MM.1S (cell line): ENCODE data around the gene NBEA.

ENCODE experiments used
- DNase-seq: peaks from one replicate; pipeline ENCODE4 v3.0.0-alpha.2; 2015
- H2AFZ ChIP-seq: fragments of 300-600 bp; sonication (generic); 2 replicates; pipeline ENCODE4 v1.6.0; 2016; ENCODE audit warnings: antibody characterized with exemption, low read length
- H3F3A ChIP-seq: fragments of 300-600 bp; sonication (generic); 2 replicates; pipeline ENCODE4 v1.6.1; 2016; ENCODE audit warnings: mild to moderate bottlenecking, antibody characterized with exemption, low read length, moderate library complexity, mixed read lengths; ENCODE audit not compliant: insufficient read depth
- H3K27ac ChIP-seq: fragments of 300-600 bp; sonication (generic); 2 replicates; pipeline ENCODE4 v1.5.1; 2016; ENCODE audit warnings: mild to moderate bottlenecking, low read length
- H3K27me3 ChIP-seq: fragments of 300-600 bp; sonication (generic); replicated peaks from 2 replicates; pipeline ENCODE4 v1.6.0; 2016; ENCODE audit warnings: low read length; ENCODE audit not compliant: insufficient read depth
- H3K36me3 ChIP-seq: fragments of 300-600 bp; sonication (generic); replicated peaks from 2 replicates; pipeline ENCODE4 v1.6.1; 2016; ENCODE audit warnings: mild to moderate bottlenecking, low read length, mixed read lengths; ENCODE audit not compliant: insufficient read depth
- H3K4me1 ChIP-seq: fragments of 300-600 bp; sonication (generic); 2 replicates; pipeline ENCODE4 v1.6.1; 2016; ENCODE audit warnings: low read length, mixed read lengths
- H3K4me2 ChIP-seq: fragments of 300-600 bp; sonication (generic); 2 replicates; pipeline ENCODE4 v1.6.0; 2016; ENCODE audit warnings: low read depth, low read length
- H3K4me3 ChIP-seq: fragments of 300-600 bp; sonication (generic); 2 replicates; pipeline ENCODE4 v1.5.1; 2016; ENCODE audit warnings: low read length, mixed read lengths
- H3K79me2 ChIP-seq: fragments of 300-600 bp; sonication (generic); 2 replicates; pipeline ENCODE4 v1.6.1; 2016; ENCODE audit warnings: mixed run types, low read length, mixed read lengths
- H3K9ac ChIP-seq: fragments of 300-600 bp; sonication (generic); 2 replicates; pipeline ENCODE4 v1.6.1; 2016; ENCODE audit warnings: low read length, mixed read lengths
- H3K9me2 ChIP-seq: fragments of 300-600 bp; sonication (generic); replicated peaks from 2 replicates; pipeline ENCODE4 v1.6.1; 2016; ENCODE audit warnings: mild to moderate bottlenecking, low read length, mixed read lengths; ENCODE audit not compliant: insufficient read depth
- H3K9me3 ChIP-seq: fragments of 300-600 bp; sonication (generic); replicated peaks from 2 replicates; pipeline ENCODE4 v1.6.1; 2016; ENCODE audit warnings: mild to moderate bottlenecking, low read length, mixed read lengths; ENCODE audit not compliant: insufficient read depth
- H4K20me1 ChIP-seq: fragments of 300-600 bp; sonication (generic); 2 replicates; pipeline ENCODE4 v1.6.1; 2016; ENCODE audit warnings: mild to moderate bottlenecking, low read length, moderate library complexity, mixed read lengths; ENCODE audit not compliant: insufficient read depth
- CTCF ChIP-seq: fragments of 300-600 bp; sonication (generic); IDR thresholded peaks from 2 replicates; pipeline ENCODE4 v1.5.1; 2016; ENCODE audit warnings: antibody characterized with exemption, low read length, mixed read lengths
- EZH2 ChIP-seq: fragments of 300-600 bp; sonication (generic); optimal IDR thresholded peaks from 2 replicates; pipeline ENCODE3; 2017; ENCODE audit warnings: low read depth, mild to moderate bottlenecking, antibody characterized with exemption, low read length, mixed read lengths
- EZH2phosphoT487 ChIP-seq: fragments of 300-600 bp; sonication (generic); IDR thresholded peaks from 2 replicates; pipeline ENCODE4 v1.6.1; 2018; ENCODE audit warnings: antibody characterized with exemption, low read length

NBEA gene

GRCh38 chr13:35225159-35225558, 283.1 kb downstream of the NBEA start:
- Histone ChIP-seq H2AFZ (no peak overlapping the region), H3F3A (no peaks in the 10 kb centered on the region), H3K9ac (no peak overlapping the region), H3K4me2 (no peak overlapping the region), H3K36me3 (no peaks in the 10 kb centered on the region), H3K9me3 (no peaks in the 10 kb centered on the region), H3K4me1 (no peaks in the 10 kb centered on the region), H3K9me2 (no peaks in the 10 kb centered on the region), H3K4me3 (no peak overlapping the region), H3K27me3 (no peaks in the 10 kb centered on the region), H3K79me2 (no peaks in the 10 kb centered on the region), H4K20me1 (no peaks in the 10 kb centered on the region), H3K27ac (no peak overlapping the region)
- no peak for TF ChIP-seq EZH2
- TF ChIP-seq CTCF, result no peak
- TF ChIP-seq EZH2phosphoT487, result no peak
- DNase-seq, result no peak

GRCh38 chr13:35225582-35225981, 283.5 kb downstream of the NBEA start:
- Histone ChIP-seq H3K4me1 (no peaks in the 10 kb centered on the region), H3K9ac (no peak overlapping the region), H3K79me2 (no peaks in the 10 kb centered on the region), H3K27ac (no peak overlapping the region), H3K9me3 (no peaks in the 10 kb centered on the region), H3K27me3 (no peaks in the 10 kb centered on the region), H3K4me2 (no peak overlapping the region), H3K4me3 (no peak overlapping the region), H4K20me1 (no peaks in the 10 kb centered on the region), H3K9me2 (no peaks in the 10 kb centered on the region), H2AFZ (no peak overlapping the region), H3K36me3 (no peaks in the 10 kb centered on the region), H3F3A (no peaks in the 10 kb centered on the region)
- no peak for DNase-seq
- no peak for TF ChIP-seq EZH2phosphoT487
- no peak for TF ChIP-seq CTCF
- TF ChIP-seq EZH2, result no peak

GRCh38 chr13:35228536-35228935, 286.5 kb downstream of the NBEA start:
- H3K27me3 ChIP-seq, result no peaks in the 10 kb centered on the region
- DNase-seq, result no peak
- H4K20me1 ChIP-seq, result no peaks in the 10 kb centered on the region
- no peak overlapping the region for H3K27ac ChIP-seq
- no peaks in the 10 kb centered on the region for H3K36me3 ChIP-seq
- H2AFZ ChIP-seq, result no peak overlapping the region
- no peaks in the 10 kb centered on the region for H3F3A ChIP-seq
- H3K4me2 ChIP-seq, result no peak overlapping the region
- no peaks in the 10 kb centered on the region for H3K4me1 ChIP-seq
- no peaks in the 10 kb centered on the region for H3K79me2 ChIP-seq
- H3K4me3 ChIP-seq, result no peak overlapping the region
- no peak overlapping the region for H3K9ac ChIP-seq
- no peak for TF ChIP-seq EZH2phosphoT487
- no peak for TF ChIP-seq EZH2
- no peak for TF ChIP-seq CTCF
- no peaks in the 10 kb centered on the region for H3K9me3 ChIP-seq
- H3K9me2 ChIP-seq, result no peaks in the 10 kb centered on the region
